GM13976 (cell line): ENCODE measurements around the gene FBXW9.

Experiments used
- DNase-seq: peaks from one replicate; pipeline ENCODE4 v3.0.0; 2012; ENCODE audit warnings: low spot score
- CTCF ChIP-seq: IDR thresholded peaks from 2 replicates; pipeline ENCODE4 v1.5.1; 2012; ENCODE audit warnings: borderline replicate concordance, mild to moderate bottlenecking; ENCODE audit not compliant: insufficient read depth; ENCODE audit errors: extremely low read depth, missing control alignments, control extremely low read depth
- in situ Hi-C: fragments of 300-500 bp; cut with MboI; formaldehyde crosslinking; loops from one replicate; pipeline ENCODE4 v1.12.0; 2022; ENCODE audit warnings: low sequenced_read_pairs, mixed read lengths, inconsistent platforms; ENCODE audit not compliant: unreplicated experiment

The FBXW9 gene

DNA sequence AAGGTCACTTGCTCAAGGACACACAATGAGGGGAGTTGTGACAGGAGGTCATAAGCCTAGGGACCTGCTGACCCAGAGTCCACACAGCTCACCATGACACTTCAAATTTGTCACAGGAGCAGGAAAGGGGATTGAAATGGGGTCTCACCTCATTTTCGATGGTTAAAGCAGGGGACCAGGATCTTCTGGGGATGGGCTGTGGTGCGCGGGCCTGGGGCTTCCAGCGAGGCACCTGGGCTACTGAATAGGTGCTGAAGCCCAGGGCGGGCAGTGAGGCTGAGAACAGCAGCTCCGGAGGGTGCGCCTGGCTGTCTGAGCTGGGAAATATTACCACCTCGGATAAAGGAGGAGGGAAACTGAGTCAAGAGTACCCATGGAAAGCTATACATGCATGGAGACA is 40.9 kb downstream of the FBXW9 start:
- DNase-seq = no peak
- no peak for TF ChIP-seq CTCF
- in situ Hi-C loops = no loop called here

GRCh38 chr19:12652219-12652618 is 44.2 kb downstream of the FBXW9 start:
- in situ Hi-C loops = no loop called here
- TF ChIP-seq CTCF = no peak
- DNase-seq = no peak

DNA sequence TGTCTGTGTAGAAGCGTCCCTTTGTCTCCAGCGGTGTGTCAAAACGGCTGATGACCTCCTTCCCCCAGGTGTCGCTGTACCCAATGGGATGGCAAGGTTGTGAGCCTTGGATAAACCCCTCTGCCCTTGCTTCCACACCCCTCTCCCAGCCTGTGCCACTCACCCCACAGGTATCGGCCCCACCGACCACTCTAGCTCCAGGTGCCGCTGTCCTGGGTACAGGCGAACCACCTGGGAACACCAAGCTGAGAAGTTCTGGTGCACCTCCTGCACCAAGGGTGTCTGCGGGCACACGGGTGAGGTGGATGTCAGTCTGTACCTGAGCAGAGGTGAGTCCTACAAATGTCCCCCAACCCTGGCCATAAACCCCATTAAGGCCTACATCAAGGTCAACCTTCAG is 46.5 kb downstream of the FBXW9 start:
- in situ Hi-C loops = no loop called here
- TF ChIP-seq CTCF = no peak
- DNase-seq = no peak

DNA sequence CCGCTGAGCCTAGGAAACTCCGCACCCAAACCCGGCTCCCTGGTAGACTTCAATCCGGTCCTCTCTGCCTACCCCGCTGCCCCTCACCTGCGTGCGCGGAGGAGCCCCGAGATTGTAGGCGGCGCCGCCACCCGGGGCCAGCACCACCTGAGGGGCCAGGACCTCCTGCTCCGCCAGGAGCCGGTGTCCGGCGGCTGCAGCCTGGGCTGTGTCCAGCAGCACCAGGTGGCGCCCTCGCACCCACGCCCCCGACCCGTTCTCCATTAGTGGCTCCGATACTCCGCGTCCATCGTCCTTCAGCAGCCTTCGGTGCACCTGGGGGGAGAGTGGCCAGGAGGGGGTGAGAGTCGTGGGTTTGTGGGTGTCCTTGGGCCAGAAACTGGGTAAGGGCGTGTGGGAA is 48.3 kb downstream of the FBXW9 start:
- in situ Hi-C loops = no loop called here
- peak; percentile 28 for DNase-seq

GRCh38 chr19:12647490-12648071 is 48.9 kb downstream of the FBXW9 start:
- in situ Hi-C loops = no loop called here
- no peak for TF ChIP-seq CTCF
- DNase-seq = peak; percentile 76

More for the DNA sequence above, 48.3 kb downstream of the FBXW9 start:
- no peak for TF ChIP-seq CTCF

DNA sequence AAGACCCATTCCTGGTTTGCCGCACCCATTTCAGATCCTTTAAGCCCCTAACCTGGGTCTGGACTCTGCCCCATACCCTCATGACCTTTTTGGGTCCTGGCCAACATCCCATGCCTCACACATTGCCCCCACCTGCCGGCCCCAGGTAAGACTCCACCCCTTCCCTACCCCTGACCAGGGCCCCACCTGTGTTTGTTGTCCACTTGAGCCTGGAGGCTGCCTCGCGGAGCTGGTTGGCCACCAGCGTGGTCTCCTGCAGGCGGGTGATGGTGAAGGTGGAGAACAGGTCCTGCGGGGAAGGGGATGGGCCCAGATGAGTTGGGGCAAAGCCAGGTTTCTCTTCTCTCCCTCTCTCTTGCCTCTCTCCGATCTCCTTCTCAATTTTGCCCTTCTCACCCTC is 49.4 kb downstream of the FBXW9 start:
- peak; percentile 25 for DNase-seq
- in situ Hi-C loops = no loop called here
- no peak for TF ChIP-seq CTCF
